Left ventricle myocardium inferior (tissue), 1 donor: Measurements from ENCODE around the gene POLL. TPM values are rescaled to one million over a fixed set of nuclear protein-coding genes. Genes with fewer than 3 reads are reported as not detected.

Experiments used
- DNase-seq: peaks from one replicate; pipeline ENCODE4 v3.0.0-alpha.2; 2020
- H3K27ac ChIP-seq: fragments of 200-600 bp; replicated peaks from 2 replicates; pipeline ENCODE4 v1.8.0; 2021
- H3K27me3 ChIP-seq: fragments of 200-600 bp; 2 replicates; pipeline ENCODE4 v1.8.0; 2021; ENCODE audit warnings: low read depth
- H3K36me3 ChIP-seq: fragments of 200-600 bp; 2 replicates; pipeline ENCODE4 v1.8.0; 2021
- H3K4me1 ChIP-seq: fragments of 200-600 bp; 2 replicates; pipeline ENCODE4 v1.8.0; 2021
- H3K4me3 ChIP-seq: fragments of 200-600 bp; 2 replicates; pipeline ENCODE4 v1.8.0; 2021; ENCODE audit warnings: mild to moderate bottlenecking, moderate library complexity
- H3K9me3 ChIP-seq: fragments of 200-600 bp; replicated peaks from 2 replicates; pipeline ENCODE4 v1.8.0; 2021
- intact Hi-C: fragments of 100-400 bp; cut with micrococcal nuclease; formaldehyde crosslinking; loops from one replicate; pipeline ENCODE4 v1.11.0; 2022
- total RNA-seq: library from RNA; stranded (reverse); fragmentation: NEBNext Ultra II Directional; extraction: Animal tissue kit (Norgen Biotek cat#: 25700); gene quantifications from one replicate; pipeline ENCODE4 v1.2.1, GENCODE V29; 2021
- TF ChIP-seq, protein P1 (sequence below): fragments of 200-600 bp; IDR thresholded peaks from 2 replicates; pipeline ENCODE4 v1.8.0; 2021; ENCODE audit warnings: antibody characterized with exemption, mild to moderate bottlenecking, borderline replicate concordance
- donor health status: DM: no; HTN: yes; CAD: no; lungs with severe emphysema.

Gene POLL
- total RNA-seq, 1 donor from 2014 or later: 16.7 TPM

DNA sequence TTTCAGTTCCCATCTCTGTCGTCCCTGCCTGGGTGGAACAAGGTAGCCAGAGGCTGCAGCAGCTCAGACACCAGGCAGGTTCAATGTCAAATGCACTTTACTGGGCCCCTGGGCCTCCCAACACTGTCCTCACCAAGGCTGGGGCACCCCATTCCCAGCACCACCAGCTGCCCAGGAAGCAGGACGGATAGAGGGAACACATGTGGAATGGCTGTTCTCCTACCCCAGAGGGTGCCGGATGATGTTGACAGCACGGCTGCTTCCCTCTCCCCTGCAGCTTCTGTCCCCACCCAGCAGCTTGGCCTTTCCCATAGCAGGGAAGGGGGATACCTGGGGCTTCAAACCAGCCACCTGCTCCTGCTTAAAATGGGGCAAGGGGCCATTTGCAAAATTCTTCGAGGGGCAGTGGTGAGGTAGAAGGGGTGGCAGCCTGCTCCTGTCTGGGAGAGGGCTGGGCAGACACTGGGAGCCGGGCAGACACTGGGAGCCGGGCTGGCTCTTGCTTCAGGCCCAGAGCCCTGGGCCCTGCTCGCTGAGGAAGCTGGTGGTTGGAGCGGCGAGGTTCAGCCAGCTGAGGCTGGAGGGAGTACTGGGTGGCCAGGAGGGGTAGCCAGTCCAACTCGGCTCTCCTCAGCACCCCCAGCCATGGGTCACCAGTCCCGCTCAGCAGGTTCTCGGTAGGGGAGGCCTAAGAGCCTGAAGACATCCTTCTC lies 9.1 kb downstream of the POLL start:
- intact Hi-C loops: no loop called here
- Histone ChIP-seq H3K36me3 (peaks cover 64% of the 10 kb centered on the region), H3K27me3 (no peaks in the 10 kb centered on the region), H3K4me3 (no peak overlapping the region), H3K27ac (no peak overlapping the region), H3K4me1 (no peaks in the 10 kb centered on the region), H3K9me3 (no peaks in the 10 kb centered on the region)
- DNase-seq: no peak
- TF ChIP-seq, protein P1, sequence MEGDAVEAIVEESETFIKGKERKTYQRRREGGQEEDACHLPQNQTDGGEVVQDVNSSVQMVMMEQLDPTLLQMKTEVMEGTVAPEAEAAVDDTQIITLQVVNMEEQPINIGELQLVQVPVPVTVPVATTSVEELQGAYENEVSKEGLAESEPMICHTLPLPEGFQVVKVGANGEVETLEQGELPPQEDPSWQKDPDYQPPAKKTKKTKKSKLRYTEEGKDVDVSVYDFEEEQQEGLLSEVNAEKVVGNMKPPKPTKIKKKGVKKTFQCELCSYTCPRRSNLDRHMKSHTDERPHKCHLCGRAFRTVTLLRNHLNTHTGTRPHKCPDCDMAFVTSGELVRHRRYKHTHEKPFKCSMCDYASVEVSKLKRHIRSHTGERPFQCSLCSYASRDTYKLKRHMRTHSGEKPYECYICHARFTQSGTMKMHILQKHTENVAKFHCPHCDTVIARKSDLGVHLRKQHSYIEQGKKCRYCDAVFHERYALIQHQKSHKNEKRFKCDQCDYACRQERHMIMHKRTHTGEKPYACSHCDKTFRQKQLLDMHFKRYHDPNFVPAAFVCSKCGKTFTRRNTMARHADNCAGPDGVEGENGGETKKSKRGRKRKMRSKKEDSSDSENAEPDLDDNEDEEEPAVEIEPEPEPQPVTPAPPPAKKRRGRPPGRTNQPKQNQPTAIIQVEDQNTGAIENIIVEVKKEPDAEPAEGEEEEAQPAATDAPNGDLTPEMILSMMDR: no peak

- Histone ChIP-seq H3K9me3 (peaks cover 4% of the 10 kb centered on the region), H3K27ac (no peak overlapping the region), H3K36me3 (peaks cover 57% of the 10 kb centered on the region), H3K4me3 (no peak overlapping the region), H3K4me1 (no peaks in the 10 kb centered on the region), H3K27me3 (no peaks in the 10 kb centered on the region)
- TF ChIP-seq, protein P1: no peak
- intact Hi-C loops: no loop called here
- DNase-seq: no peak
Observed at GRCh38 chr10:101578192-101578591, 9.9 kb downstream of the POLL start.

DNA sequence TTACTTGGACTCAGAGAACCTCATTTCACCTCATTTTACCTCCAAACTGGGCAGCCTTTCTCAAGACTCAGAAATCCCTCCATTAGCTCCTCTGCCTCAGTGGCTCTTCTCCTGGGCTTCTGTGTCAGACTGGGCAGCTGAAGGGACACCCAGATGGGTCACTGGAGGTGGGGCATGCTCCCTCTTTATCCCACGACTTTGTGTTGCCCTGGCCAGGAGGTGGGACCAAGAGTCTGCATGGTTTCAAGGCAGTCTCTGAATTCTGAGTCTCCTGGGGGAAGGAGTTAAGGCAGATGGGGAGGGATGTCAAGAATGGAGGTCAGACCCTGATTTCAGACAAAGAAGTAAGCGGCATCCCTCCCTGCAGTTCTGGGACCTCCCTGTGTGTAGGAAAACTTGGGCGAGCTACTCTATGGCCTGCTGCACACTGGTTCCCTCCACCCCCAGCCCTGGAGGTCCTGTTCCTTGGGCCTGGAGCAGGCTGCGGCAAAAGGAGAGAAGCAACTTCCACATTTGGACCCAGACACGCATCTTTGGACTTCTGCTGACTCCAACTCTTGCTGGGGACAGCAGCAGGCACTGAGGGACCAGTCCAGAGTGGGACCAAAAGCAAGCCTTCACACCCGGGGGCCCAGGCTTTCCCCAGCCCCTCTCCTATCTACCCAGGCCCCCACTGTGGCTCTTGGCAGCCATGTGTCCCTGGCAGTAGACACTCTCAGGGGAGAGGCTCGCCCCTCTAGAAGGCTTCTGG lies 10.8 kb downstream of the POLL start:
- TF ChIP-seq, protein P1: no peak
- intact Hi-C loops: no loop called here
- H3K9me3 ChIP-seq: peaks cover 13% of the 10 kb centered on the region
- no peak overlapping the region for H3K4me3 ChIP-seq
- DNase-seq: no peak
- H3K4me1 ChIP-seq: no peaks in the 10 kb centered on the region
- no peak overlapping the region for H3K27ac ChIP-seq
- peaks cover 48% of the 10 kb centered on the region for H3K36me3 ChIP-seq
- H3K27me3 ChIP-seq: no peaks in the 10 kb centered on the region

- H3K4me3 ChIP-seq: no peak overlapping the region
- peaks cover 44% of the 10 kb centered on the region for H3K36me3 ChIP-seq
- no peak for DNase-seq
- H3K4me1 ChIP-seq: no peaks in the 10 kb centered on the region
- no peaks in the 10 kb centered on the region for H3K27me3 ChIP-seq
- intact Hi-C loops: no loop called here
- TF ChIP-seq, protein P1: no peak
- H3K9me3 ChIP-seq: peaks cover 17% of the 10 kb centered on the region
- no peak overlapping the region for H3K27ac ChIP-seq
Observed at GRCh38 chr10:101576211-101576863, 11.7 kb downstream of the POLL start.

- no peak for DNase-seq
- H3K4me1 ChIP-seq: peaks cover 4% of the 10 kb centered on the region
- H3K4me3 ChIP-seq: no peak overlapping the region
- H3K27ac ChIP-seq: no peak overlapping the region
- no peaks in the 10 kb centered on the region for H3K27me3 ChIP-seq
- TF ChIP-seq, protein P1: no peak
- H3K36me3 ChIP-seq: peaks cover 37% of the 10 kb centered on the region
- intact Hi-C loops: no loop called here
- H3K9me3 ChIP-seq: peaks cover 17% of the 10 kb centered on the region
Observed at GRCh38 chr10:101575580-101576210, 12.4 kb downstream of the POLL start.
